Keratinocyte (primary cell): ENCODE measurements around the gene PRSS1. TPM values are rescaled to one million over a fixed set of nuclear protein-coding genes. Genes with fewer than 3 reads are reported as not detected.

Experiments
- DNase-seq: peaks from one replicate; pipeline ENCODE4 v3.0.0-alpha.2; 2011; ENCODE audit warnings: low read depth, missing footprints, low spot score
- FAIRE-seq: peaks from 2 replicates; lab custom pipeline; 2011; peaks lifted over from hg19 to GRCh38; lab: Jason Lieb, UNC
- H2AFZ ChIP-seq: 2 replicates; pipeline ENCODE4 v1.6.0; 2012; ENCODE audit warnings: low read length, control low read depth, inconsistent platforms; ENCODE audit not compliant: control insufficient read depth
- H3K27ac ChIP-seq: 2 replicates; pipeline ENCODE4 v1.5.1; 2011; ENCODE audit warnings: low read length; ENCODE audit not compliant: control insufficient read depth, insufficient read depth
- H3K27me3 ChIP-seq: 3 replicates; pipeline ENCODE4 v1.6.0; 2011; ENCODE audit warnings: low read length; ENCODE audit not compliant: control insufficient read depth, insufficient read depth; ENCODE audit errors: extremely low read depth
- H3K36me3 ChIP-seq, 2 experiments: 2 replicates in 1 of 2; 3 replicates in 1 of 2; pipeline ENCODE4 v1.5.1; 2011; ENCODE audit warnings: low read length in 2 of 2, mild to moderate bottlenecking in 1 of 2; ENCODE audit not compliant: control insufficient read depth in 2 of 2, insufficient read depth in 2 of 2; ENCODE audit errors: extremely low read depth in 1 of 2
- H3K4me1 ChIP-seq: 3 replicates; pipeline ENCODE4 v1.5.1; 2011; ENCODE audit warnings: low read length; ENCODE audit not compliant: control insufficient read depth, insufficient read depth; ENCODE audit errors: extremely low read depth
- H3K4me2 ChIP-seq: 3 replicates; pipeline ENCODE4 v1.6.0; 2011; ENCODE audit warnings: low read depth, low read length; ENCODE audit not compliant: control insufficient read depth, insufficient read depth; ENCODE audit errors: extremely low read depth
- H3K4me3 ChIP-seq, 3 experiments: fragments of 200-600 bp in 1 of 3; sonication (generic) in 1 of 3; 2 replicates in 2 of 3; 3 replicates in 1 of 3; pipeline ENCODE4 v1.5.1; 2011 to 2016; ENCODE audit warnings: low read length in 3 of 3, mild to moderate bottlenecking in 3 of 3, control low read depth in 2 of 3, inconsistent platforms in 1 of 3, low read depth in 1 of 3, mixed read lengths in 1 of 3, mixed run types in 1 of 3, moderate library complexity in 1 of 3; ENCODE audit not compliant: control insufficient read depth in 2 of 3, insufficient read depth in 2 of 3; ENCODE audit errors: extremely low read depth in 1 of 3
- H3K79me2 ChIP-seq: 2 replicates; pipeline ENCODE4 v1.6.0; 2012; ENCODE audit warnings: low read length; ENCODE audit not compliant: control insufficient read depth, insufficient read depth
- H3K9ac ChIP-seq: 3 replicates; pipeline ENCODE4 v1.6.0; 2011; ENCODE audit warnings: low read length; ENCODE audit not compliant: control insufficient read depth, insufficient read depth; ENCODE audit errors: extremely low read depth
- H3K9me1 ChIP-seq: 3 replicates; pipeline ENCODE4 v1.6.0; 2011; ENCODE audit warnings: low read length; ENCODE audit not compliant: control insufficient read depth, insufficient read depth; ENCODE audit errors: extremely low read depth
- H3K9me3 ChIP-seq: 2 replicates; pipeline ENCODE4 v1.5.1; 2012; ENCODE audit warnings: low read depth, low read length; ENCODE audit not compliant: control insufficient read depth
- H4K20me1 ChIP-seq: 3 replicates; pipeline ENCODE4 v1.6.0; 2011; ENCODE audit warnings: low read length; ENCODE audit not compliant: control insufficient read depth, insufficient read depth; ENCODE audit errors: extremely low read depth
- CTCF ChIP-seq, 3 experiments: IDR thresholded peaks in 1 of 3; conservative IDR thresholded peaks in 1 of 3; optimal IDR thresholded peaks in 1 of 3; 2 replicates in 2 of 3; 3 replicates in 1 of 3; pipeline versions ENCODE3 to v1.5.1; 2011; ENCODE audit warnings: low read length in 3 of 3, mild to moderate bottlenecking in 3 of 3, moderate library complexity in 2 of 3, control low read depth in 1 of 3, inconsistent platforms in 1 of 3; ENCODE audit not compliant: insufficient read depth in 2 of 3; ENCODE audit errors: extremely low read depth in 1 of 3
- EZH2 ChIP-seq: IDR thresholded peaks from one replicate; pipeline ENCODE4 v1.6.1; 2012; ENCODE audit warnings: inconsistent platforms, mild to moderate bottlenecking, low read length, moderate library complexity
- dilution Hi-C: fragments of 300-500 bp; cut with MboI; formaldehyde crosslinking; loops from one replicate; pipeline ENCODE4 v1.7.0; 2020; ENCODE audit warnings: low sequenced_read_pairs; ENCODE audit not compliant: extremely low pct_ligation_motif_present
- polyA plus RNA-seq, 5 experiments: library from polyadenylated mRNA; depleted of rRNA in 3 of 5; stranded (reverse) in 3 of 5; stranded (forward) in 1 of 5; unstranded in 1 of 5; fragments of >200 nt; gene quantifications; 1 replicate in 1 of 5; 2 replicates in 3 of 5; 3 replicates in 1 of 5; pipeline versions ENCODE4 v1.2.1 to v1.2.3, GENCODE V29; 2011 to 2012; ENCODE audit warnings: missing spikeins in 2 of 5, low read depth in 1 of 5, low replicate concordance in 1 of 5

The PRSS1 gene
- polyA plus RNA-seq, 1 donor (not counting 4 experiments of a cell fraction or from before 2014, with no cell fraction given): not detected

DNA sequence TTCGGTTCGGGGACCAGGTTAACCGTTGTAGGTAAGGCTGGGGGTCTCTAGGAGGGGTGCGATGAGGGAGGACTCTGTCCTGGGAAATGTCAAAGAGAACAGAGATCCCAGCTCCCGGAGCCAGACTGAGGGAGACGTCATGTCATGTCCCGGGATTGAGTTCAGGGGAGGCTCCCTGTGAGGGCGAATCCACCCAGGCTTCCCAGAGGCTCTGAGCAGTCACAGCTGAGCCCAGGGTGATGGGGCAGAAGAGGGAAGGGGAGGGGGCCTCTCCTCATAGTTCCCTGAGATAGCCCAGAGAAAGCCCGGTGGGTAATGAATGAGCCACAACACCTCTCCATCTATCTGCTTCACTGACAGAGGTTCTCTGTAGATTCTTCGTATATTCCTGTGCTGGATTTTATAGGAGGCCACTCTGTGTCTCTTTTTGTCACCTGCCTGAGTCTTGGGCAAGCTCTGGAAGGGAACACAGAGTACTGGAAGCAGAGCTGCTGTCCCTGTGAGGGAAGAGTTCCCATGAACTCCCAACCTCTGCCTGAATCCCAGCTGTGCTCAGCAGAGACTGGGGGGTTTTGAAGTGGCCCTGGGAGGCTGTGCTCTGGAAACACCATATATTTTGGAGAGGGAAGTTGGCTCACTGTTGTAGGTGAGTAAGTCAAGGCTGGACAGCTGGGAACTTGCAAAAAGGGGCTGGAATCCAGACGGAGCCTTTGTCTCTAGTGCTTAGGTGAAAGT lies 37.9 kb downstream of the PRSS1 start:
- TF ChIP-seq EZH2 (no peak), CTCF (optimal IDR thresholded peaks at IDR 0.05 in 1 of 3, IDR thresholded peaks at IDR 0.05 in 1 of 3, conservative IDR thresholded peaks at IDR 0.05 in 1 of 3; ENCODE audit: extremely low read depth in 1 of 3, insufficient read depth in 2 of 3, low read length in 3 of 3) (no peak)
- dilution Hi-C loops: no loop called here
- Histone ChIP-seq H4K20me1 (no peaks in the 10 kb centered on the region), H2AFZ (no peak overlapping the region), H3K9ac (no peak overlapping the region), H3K79me2 (no peaks in the 10 kb centered on the region), H3K9me1 (no peaks in the 10 kb centered on the region), H3K9me3 (no peaks in the 10 kb centered on the region), H3K36me3 (no peaks in the 10 kb centered on the region), H3K4me2 (no peak overlapping the region), H3K4me3 (no peak overlapping the region), H3K27ac (no peak overlapping the region), H3K4me1 (no peaks in the 10 kb centered on the region), H3K27me3 (no peaks in the 10 kb centered on the region)
- DNase-seq (no peak), FAIRE-seq (no peak)

DNA sequence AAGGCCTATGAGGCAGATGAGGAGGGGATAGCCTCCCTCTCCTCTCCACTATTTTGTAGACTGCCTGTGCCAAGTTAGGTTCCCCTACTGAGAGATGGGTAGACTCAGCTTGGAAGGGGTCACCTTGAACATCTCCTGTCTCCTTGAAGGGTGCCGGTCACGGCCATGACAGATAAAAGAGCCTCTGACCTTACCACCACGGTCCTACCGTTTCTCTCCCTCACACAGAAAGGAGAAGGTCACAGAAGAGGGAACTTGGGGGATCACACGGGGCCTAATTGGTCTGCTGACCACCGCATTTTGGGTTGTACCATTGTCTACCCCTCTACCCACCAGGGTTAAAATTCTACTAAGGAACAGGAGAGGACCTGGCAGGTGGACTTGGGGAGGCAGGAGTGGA lies 38.5 kb downstream of the PRSS1 start:
- TF ChIP-seq EZH2: no peak
- no peak for TF ChIP-seq CTCF (optimal IDR thresholded peaks at IDR 0.05 in 1 of 3, IDR thresholded peaks at IDR 0.05 in 1 of 3, conservative IDR thresholded peaks at IDR 0.05 in 1 of 3; ENCODE audit: extremely low read depth in 1 of 3, insufficient read depth in 2 of 3, low read length in 3 of 3)
- no peak for DNase-seq
- FAIRE-seq: no peak
- no peak overlapping the region for H3K4me3 ChIP-seq
- H2AFZ ChIP-seq: no peak overlapping the region
- H3K4me2 ChIP-seq: no peak overlapping the region
- no peak overlapping the region for H3K27ac ChIP-seq
- no peaks in the 10 kb centered on the region for H4K20me1 ChIP-seq
- H3K27me3 ChIP-seq: no peaks in the 10 kb centered on the region
- dilution Hi-C loops: no loop called here
- H3K36me3 ChIP-seq: no peaks in the 10 kb centered on the region
- no peaks in the 10 kb centered on the region for H3K4me1 ChIP-seq
- H3K9ac ChIP-seq: no peak overlapping the region
- H3K9me1 ChIP-seq: no peaks in the 10 kb centered on the region
- no peaks in the 10 kb centered on the region for H3K9me3 ChIP-seq
- no peaks in the 10 kb centered on the region for H3K79me2 ChIP-seq
